GM19025 (cell line): ENCODE results near the gene KCNS1.

Experiments used
- ATAC-seq: cut with Tn5 transposase; IDR thresholded peaks from one replicate; pipeline ENCODE4 v1.9.1; 2021; ENCODE audit warnings: mild to moderate bottlenecking, low read depth, moderate library complexity; ENCODE audit not compliant: unreplicated experiment

KCNS1 gene

GRCh38 chr20:45110301-45110700 lies 9.4 kb upstream of the KCNS1 start:
- no peak for ATAC-seq

DNA sequence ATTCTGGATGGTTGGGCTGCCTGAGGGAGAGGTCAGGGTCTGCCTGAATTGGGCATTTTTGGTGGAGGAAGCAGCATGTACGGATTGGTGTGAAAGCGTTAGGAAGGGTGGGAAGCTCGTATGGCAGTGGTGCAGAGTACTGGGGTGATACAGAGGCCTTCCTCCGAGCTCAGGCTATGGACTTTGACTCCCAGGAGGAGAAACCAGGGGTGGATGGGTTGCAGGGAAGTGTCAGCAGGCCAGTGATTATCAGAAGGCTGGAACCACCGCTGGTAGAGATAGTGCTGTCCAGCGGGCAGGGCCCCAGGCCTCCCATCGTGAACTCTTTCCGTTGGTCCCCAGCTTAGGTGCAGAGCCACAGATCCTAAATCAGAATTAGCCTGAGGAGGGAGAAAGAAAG lies 8.7 kb upstream of the KCNS1 start:
- ATAC-seq, result no peak

- ATAC-seq, result no peak
Observed at GRCh38 chr20:45105317-45105716, 4.4 kb upstream of the KCNS1 start.

DNA sequence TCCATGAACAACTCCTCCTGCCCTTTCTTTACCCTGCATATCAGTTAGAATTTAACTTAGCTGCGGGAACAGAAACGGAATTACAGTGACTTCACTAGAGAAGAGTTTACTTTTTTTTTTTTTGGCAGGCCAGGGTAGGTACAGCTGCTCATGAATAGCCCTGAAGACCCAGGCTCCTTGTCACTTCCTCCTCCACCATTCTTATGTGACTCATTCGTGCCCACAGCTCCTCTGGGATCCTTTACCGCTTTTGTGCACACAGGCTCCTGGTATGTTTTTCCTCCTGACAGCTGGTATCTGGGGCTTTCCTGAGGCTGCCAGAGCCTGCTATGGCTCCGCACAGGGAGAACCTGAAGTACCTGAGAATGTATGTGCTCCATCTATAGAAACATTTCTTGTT lies 3.9 kb upstream of the KCNS1 start:
- no peak for ATAC-seq

DNA sequence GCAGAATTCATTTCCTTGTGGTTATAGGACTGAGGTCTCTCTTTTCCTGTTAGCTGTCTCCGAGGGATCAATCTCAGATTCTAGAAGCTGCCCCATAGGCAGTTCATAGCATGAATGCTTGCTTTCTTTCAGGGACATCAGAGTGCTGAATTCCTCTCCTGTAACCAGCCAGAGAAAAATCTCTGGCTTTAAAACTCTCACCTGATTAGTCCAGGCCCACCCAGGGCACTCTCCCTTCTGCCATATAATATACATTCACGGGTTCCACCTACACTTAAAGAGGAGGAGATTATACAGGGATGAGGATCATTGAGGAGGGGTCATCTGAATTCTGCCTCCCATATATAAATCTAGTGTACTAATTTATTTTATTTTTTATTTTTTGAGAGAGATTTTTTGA lies 2.1 kb upstream of the KCNS1 start:
- ATAC-seq, result no peak

- no peak for ATAC-seq
Observed at GRCh38 chr20:45101333-45101850, 465 bp upstream of the KCNS1 start.

DNA sequence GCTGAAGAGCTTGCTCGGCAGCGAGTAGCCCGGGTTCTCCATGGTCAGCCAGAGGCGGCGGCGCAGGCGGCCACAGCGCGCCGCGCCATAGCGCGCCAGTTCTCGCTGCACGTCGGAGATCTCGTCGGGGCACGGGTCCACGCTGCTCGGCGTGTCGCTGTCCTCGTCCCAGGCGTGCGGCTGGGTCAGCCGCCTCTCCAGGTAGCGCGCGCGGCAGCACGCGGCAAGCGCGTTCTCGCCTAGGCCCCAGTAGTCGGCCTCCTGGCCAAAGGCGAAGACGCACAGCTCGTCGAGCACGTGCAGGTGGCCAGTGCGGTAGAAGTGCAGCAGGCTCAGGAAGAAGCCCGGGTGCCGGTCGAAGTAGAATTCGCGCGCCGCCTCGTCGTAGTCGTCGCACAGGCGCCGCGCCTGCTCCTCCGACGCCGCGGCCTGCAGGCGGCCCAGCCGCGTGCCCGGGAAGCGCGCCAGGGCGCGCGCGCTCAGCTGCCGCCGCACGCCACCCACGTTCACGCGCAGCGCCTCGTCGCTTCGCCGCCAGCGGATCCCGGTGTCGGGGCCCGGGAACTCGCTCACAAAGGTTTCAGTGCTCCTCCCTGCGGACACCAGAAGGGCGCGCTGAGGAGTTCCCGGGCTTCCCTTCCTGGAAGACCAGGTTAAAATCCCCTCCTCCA lies 2.7 kb downstream of the KCNS1 start:
- no peak for ATAC-seq

- ATAC-seq, result no peak
Observed at GRCh38 chr20:45097485-45098102, 3.3 kb downstream of the KCNS1 start.

DNA sequence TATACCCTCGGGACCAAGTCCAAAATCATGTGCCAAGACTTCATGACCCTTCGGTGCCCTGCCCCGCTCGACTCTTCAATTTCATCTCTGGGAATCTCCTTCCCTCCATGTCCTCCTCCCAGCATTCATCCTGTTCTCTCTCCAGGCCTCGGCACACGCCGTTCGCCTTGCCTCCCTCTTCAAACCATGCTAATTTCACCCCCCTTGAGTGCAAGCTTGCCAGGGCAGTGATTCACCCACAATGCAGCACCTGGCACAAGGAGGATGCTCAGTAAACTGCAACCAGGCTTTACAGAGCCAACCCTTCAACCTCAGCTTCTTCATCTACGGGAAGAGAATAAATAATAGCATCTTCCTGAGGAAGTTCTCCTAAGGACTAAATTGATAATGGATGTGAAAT lies 4.1 kb downstream of the KCNS1 start:
- ATAC-seq, result no peak

- ATAC-seq, result no peak
Observed at GRCh38 chr20:45095805-45096238, 5.1 kb downstream of the KCNS1 start.

DNA sequence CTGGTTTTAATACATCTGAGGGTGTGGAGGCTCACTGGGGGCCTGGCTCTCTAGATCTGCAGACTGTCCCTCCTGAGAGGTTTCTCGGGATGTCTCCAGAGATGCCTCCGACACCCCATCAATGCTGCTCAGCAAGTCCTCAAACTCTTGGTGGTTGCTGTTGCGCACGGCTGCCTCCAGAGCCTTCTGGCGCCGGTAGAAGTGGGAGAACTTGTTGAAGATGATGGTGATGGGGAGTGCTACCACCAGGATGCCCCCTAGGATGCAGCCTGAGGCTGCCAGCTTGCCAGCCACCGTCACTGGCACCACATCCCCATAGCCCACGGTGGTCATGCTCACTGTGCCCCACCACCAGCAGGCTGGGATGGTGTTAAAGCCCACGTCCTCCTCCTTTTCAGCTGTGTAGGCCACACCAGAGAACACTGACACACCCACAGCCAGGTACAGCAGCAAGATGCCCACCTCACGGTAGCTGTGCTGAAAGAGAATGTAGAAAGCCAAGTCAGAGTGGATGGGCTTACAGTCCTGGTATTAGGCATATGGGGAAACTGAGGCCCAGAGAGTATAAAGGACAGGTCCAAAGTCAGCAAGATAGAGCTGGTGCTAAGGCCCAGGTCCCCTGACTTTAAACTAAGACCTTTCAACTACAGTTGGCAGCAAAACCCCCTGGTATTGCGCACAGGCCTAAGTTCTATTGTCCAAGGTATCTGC lies 5.9 kb downstream of the KCNS1 start:
- ATAC-seq, result no peak

GRCh38 chr20:45094201-45094600 lies 6.7 kb downstream of the KCNS1 start:
- ATAC-seq, result no peak

DNA sequence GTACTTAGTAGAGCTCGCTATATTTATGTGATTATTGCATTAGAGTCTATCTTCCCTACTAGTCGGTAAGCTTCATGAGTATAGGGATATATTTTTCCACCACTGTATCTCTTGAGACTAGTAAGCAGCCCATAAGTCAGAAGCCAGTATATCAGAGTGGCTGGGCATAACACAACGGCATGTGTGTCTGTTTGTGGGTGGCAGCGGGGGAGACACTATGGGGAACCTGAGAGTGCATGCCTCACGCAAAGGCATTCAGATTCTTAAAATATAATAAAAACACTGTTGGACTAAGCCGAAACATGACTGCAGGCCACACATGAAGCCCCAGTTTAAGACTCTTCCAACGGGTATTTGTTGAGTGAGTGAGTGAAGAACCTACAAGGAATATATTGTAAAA lies 8.0 kb downstream of the KCNS1 start:
- ATAC-seq, result no peak

- ATAC-seq, result no peak
Observed at GRCh38 chr20:45091366-45091765, 9.6 kb downstream of the KCNS1 start.

GRCh38 chr20:45090481-45090880 lies 10.4 kb downstream of the KCNS1 start:
- ATAC-seq, result no peak

DNA sequence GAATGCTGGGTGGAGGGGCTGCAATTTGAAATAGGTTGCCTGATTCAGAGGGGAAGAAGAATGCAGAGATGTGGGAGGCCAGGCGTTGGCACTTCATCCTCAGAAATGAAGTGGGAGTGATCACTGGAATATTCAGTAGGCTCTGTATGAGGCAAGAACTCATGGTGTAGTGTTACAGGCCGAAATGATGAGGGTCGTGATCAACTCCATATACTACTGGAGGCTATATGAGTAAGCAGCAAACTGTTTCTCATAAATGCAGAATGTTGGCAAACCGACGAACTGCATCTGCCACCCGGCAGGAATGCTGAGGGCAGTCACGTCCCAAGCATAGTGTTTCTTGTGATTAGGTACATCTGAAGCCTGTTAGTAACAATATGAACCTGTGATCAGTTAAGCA lies 12.7 kb downstream of the KCNS1 start:
- no peak for ATAC-seq

- no peak for ATAC-seq
Observed at GRCh38 chr20:45087814-45088213, 13.1 kb downstream of the KCNS1 start.

GRCh38 chr20:45087097-45087790 lies 13.7 kb downstream of the KCNS1 start:
- ATAC-seq, result no peak

GRCh38 chr20:45085867-45086266 lies 15.1 kb downstream of the KCNS1 start:
- ATAC-seq, result no peak

GRCh38 chr20:45085289-45085688 lies 15.6 kb downstream of the KCNS1 start:
- no peak for ATAC-seq

DNA sequence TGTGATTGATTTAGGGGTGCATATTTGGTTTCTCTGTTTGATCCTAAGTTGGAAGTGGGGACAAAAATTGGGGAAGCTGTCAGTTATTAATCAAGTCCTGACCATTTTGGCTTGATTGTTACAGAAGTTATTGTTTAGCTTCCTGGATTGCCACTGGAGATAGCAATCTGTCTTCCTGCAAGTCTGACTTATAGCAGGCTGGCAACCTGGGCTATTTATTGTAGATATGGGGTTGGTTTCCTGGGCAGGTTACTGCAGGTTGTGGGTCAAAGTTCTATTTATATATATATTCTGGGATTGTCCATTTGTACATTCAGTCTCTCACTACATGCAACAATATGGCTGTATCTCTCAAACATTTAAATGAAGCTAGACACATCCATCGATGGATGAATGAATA lies 17.8 kb downstream of the KCNS1 start:
- ATAC-seq, result no peak
